ENCODE results near the gene GPAT2.
"Not testable (repeated sequence)": the region's sequence is repeated elsewhere in the genome, so short reads cannot be mapped to it uniquely, and the experiment has no call there.

The GPAT2 gene

GRCh38 chr2:96022701-96023447 lies 11.8 kb downstream of the GPAT2 start:
- H3K4me3 ChIP-seq (ENCODE audit: low read length); H3K36me3 ChIP-seq (replicated peaks; ENCODE audit: low read depth, low read length); H3K27me3 ChIP-seq (ENCODE audit: low read depth, low read length); H3K79me2 ChIP-seq (ENCODE audit: low read length); H3K4me2 ChIP-seq (ENCODE audit: low read length); H3K9me3 ChIP-seq (ENCODE audit: insufficient read depth, low read length); H3K9ac ChIP-seq (ENCODE audit: low read length); H3K27ac ChIP-seq (ENCODE audit: low read length); H4K20me1 ChIP-seq (ENCODE audit: insufficient read depth, low read length); H2AFZ ChIP-seq (ENCODE audit: low read depth, low read length); H3K4me1 ChIP-seq (ENCODE audit: low read length): not testable (repeated sequence)
- peak; percentile 53 for TF ChIP-seq CTCF (IDR thresholded peaks at IDR 0.05; ENCODE audit: low read depth, low read length)

GRCh38 chr2:96022126-96022525 lies 12.6 kb downstream of the GPAT2 start:
- not testable (repeated sequence) for H3K9ac ChIP-seq (ENCODE audit: low read length); H3K79me2 ChIP-seq (ENCODE audit: low read length); H3K4me1 ChIP-seq (ENCODE audit: low read length); H3K27ac ChIP-seq (ENCODE audit: low read length); H4K20me1 ChIP-seq (ENCODE audit: insufficient read depth, low read length); H3K9me3 ChIP-seq (ENCODE audit: insufficient read depth, low read length); H3K36me3 ChIP-seq (replicated peaks; ENCODE audit: low read depth, low read length); H3K4me3 ChIP-seq (ENCODE audit: low read length); H2AFZ ChIP-seq (ENCODE audit: low read depth, low read length); H3K27me3 ChIP-seq (ENCODE audit: low read depth, low read length); H3K4me2 ChIP-seq (ENCODE audit: low read length)

GRCh38 chr2:96021142-96021541 lies 13.6 kb downstream of the GPAT2 start:
- not testable (repeated sequence) for H3K27me3 ChIP-seq (ENCODE audit: low read depth, low read length); H3K4me1 ChIP-seq (ENCODE audit: low read length); H3K36me3 ChIP-seq (replicated peaks; ENCODE audit: low read depth, low read length); H3K4me3 ChIP-seq (ENCODE audit: low read length); H3K4me2 ChIP-seq (ENCODE audit: low read length); H3K9ac ChIP-seq (ENCODE audit: low read length); H3K9me3 ChIP-seq (ENCODE audit: insufficient read depth, low read length); H4K20me1 ChIP-seq (ENCODE audit: insufficient read depth, low read length); H2AFZ ChIP-seq (ENCODE audit: low read depth, low read length); H3K79me2 ChIP-seq (ENCODE audit: low read length); H3K27ac ChIP-seq (ENCODE audit: low read length)

- H3K4me2 ChIP-seq (ENCODE audit: low read length); H3K9me3 ChIP-seq (ENCODE audit: insufficient read depth, low read length); H3K4me3 ChIP-seq (ENCODE audit: low read length); H3K9ac ChIP-seq (ENCODE audit: low read length); H2AFZ ChIP-seq (ENCODE audit: low read depth, low read length); H3K27me3 ChIP-seq (ENCODE audit: low read depth, low read length); H3K4me1 ChIP-seq (ENCODE audit: low read length); H3K27ac ChIP-seq (ENCODE audit: low read length); H3K79me2 ChIP-seq (ENCODE audit: low read length); H3K36me3 ChIP-seq (replicated peaks; ENCODE audit: low read depth, low read length); H4K20me1 ChIP-seq (ENCODE audit: insufficient read depth, low read length): not testable (repeated sequence)
Measured at GRCh38 chr2:96019909-96020590, 14.7 kb downstream of the GPAT2 start.

GRCh38 chr2:96016321-96016720 lies 18.4 kb downstream of the GPAT2 start:
- H3K9me3 ChIP-seq (ENCODE audit: insufficient read depth, low read length); H3K36me3 ChIP-seq (replicated peaks; ENCODE audit: low read depth, low read length); H3K9ac ChIP-seq (ENCODE audit: low read length); H4K20me1 ChIP-seq (ENCODE audit: insufficient read depth, low read length); H3K27ac ChIP-seq (ENCODE audit: low read length); H3K27me3 ChIP-seq (ENCODE audit: low read depth, low read length); H2AFZ ChIP-seq (ENCODE audit: low read depth, low read length); H3K4me3 ChIP-seq (ENCODE audit: low read length); H3K4me1 ChIP-seq (ENCODE audit: low read length); H3K4me2 ChIP-seq (ENCODE audit: low read length); H3K79me2 ChIP-seq (ENCODE audit: low read length): not testable (repeated sequence)

- not testable (repeated sequence) for H2AFZ ChIP-seq (ENCODE audit: low read depth, low read length); H3K36me3 ChIP-seq (replicated peaks; ENCODE audit: low read depth, low read length); H3K9ac ChIP-seq (ENCODE audit: low read length); H3K4me3 ChIP-seq (ENCODE audit: low read length); H3K9me3 ChIP-seq (ENCODE audit: insufficient read depth, low read length); H3K79me2 ChIP-seq (ENCODE audit: low read length); H3K27me3 ChIP-seq (ENCODE audit: low read depth, low read length); H3K4me2 ChIP-seq (ENCODE audit: low read length); H4K20me1 ChIP-seq (ENCODE audit: insufficient read depth, low read length); H3K4me1 ChIP-seq (ENCODE audit: low read length); H3K27ac ChIP-seq (ENCODE audit: low read length)
Measured at GRCh38 chr2:96012792-96013264, 21.9 kb downstream of the GPAT2 start.

GRCh38 chr2:96012086-96012791 lies 22.5 kb downstream of the GPAT2 start:
- not testable (repeated sequence) for H3K36me3 ChIP-seq (replicated peaks; ENCODE audit: low read depth, low read length); H3K9ac ChIP-seq (ENCODE audit: low read length); H3K9me3 ChIP-seq (ENCODE audit: insufficient read depth, low read length); H3K79me2 ChIP-seq (ENCODE audit: low read length); H3K4me1 ChIP-seq (ENCODE audit: low read length); H4K20me1 ChIP-seq (ENCODE audit: insufficient read depth, low read length); H3K27me3 ChIP-seq (ENCODE audit: low read depth, low read length); H2AFZ ChIP-seq (ENCODE audit: low read depth, low read length); H3K27ac ChIP-seq (ENCODE audit: low read length); H3K4me3 ChIP-seq (ENCODE audit: low read length); H3K4me2 ChIP-seq (ENCODE audit: low read length)
